Gastrocnemius medialis (tissue), 4 donors: ENCODE data around the gene NLGN1.

Experiments
- POLR2A ChIP-seq, 2 donors: fragments of 450-650 bp; IDR thresholded peaks; one replicate each; pipeline ENCODE4 v1.6.1; 2017; ENCODE audit warnings: antibody characterized with exemption in 2 of 2, mild to moderate bottlenecking in 2 of 2, moderate library complexity in 2 of 2
- TF ChIP-seq, protein P1 (sequence below), 5 experiments: fragments of 450-650 bp in 3 of 5; fragments of 200-600 bp in 2 of 5; sonication (generic) in 2 of 5; IDR thresholded peaks in 4 of 5; conservative IDR thresholded peaks in 1 of 5; 1 replicate in 4 of 5; 2 replicates in 1 of 5; pipeline ENCODE4 v1.5.1; 2016 to 2019; ENCODE audit warnings: antibody characterized with exemption in 5 of 5, mild to moderate bottlenecking in 3 of 5, moderate library complexity in 3 of 5

DNA sequence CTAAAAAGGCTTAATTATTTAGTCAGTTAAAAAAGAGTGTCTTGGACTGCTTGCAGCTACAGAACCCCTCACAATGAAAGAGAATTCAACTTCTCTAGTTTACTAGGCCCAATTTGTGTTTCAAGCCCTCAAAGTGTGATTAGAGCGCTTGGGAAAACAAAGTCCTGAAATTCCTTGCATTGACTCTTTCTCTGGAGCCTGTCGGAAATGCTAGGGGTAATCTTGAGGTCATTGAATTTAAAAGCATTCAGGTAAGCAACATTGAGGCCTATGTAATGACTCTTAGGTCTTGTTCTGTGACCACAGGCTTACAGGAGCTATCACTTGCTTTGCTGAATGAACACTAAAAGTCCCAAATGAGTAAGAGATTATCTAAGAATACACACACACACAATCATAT lies 186.0 kb downstream of the NLGN1 start:
- TF ChIP-seq, protein P1, sequence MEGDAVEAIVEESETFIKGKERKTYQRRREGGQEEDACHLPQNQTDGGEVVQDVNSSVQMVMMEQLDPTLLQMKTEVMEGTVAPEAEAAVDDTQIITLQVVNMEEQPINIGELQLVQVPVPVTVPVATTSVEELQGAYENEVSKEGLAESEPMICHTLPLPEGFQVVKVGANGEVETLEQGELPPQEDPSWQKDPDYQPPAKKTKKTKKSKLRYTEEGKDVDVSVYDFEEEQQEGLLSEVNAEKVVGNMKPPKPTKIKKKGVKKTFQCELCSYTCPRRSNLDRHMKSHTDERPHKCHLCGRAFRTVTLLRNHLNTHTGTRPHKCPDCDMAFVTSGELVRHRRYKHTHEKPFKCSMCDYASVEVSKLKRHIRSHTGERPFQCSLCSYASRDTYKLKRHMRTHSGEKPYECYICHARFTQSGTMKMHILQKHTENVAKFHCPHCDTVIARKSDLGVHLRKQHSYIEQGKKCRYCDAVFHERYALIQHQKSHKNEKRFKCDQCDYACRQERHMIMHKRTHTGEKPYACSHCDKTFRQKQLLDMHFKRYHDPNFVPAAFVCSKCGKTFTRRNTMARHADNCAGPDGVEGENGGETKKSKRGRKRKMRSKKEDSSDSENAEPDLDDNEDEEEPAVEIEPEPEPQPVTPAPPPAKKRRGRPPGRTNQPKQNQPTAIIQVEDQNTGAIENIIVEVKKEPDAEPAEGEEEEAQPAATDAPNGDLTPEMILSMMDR (IDR thresholded peaks at IDR 0.05 in 4 of 5, conservative IDR thresholded peaks at IDR 0.05 in 1 of 5), result no peak
- TF ChIP-seq POLR2A (IDR thresholded peaks at IDR 0.05), result no peak
